Stomach smooth muscle (tissue), 2 donors: ENCODE measurements around the gene LANCL3.
"Not testable (repeated sequence)": the region's sequence is repeated elsewhere in the genome, so short reads cannot be mapped to it uniquely, and the experiment has no call there.

Experiments
- H3K27ac ChIP-seq: one replicate; pipeline ENCODE4 v1.7.0; 2013; ENCODE audit warnings: mild to moderate bottlenecking, low read length, inconsistent platforms
- H3K27me3 ChIP-seq, 2 donors: one replicate each; pipeline ENCODE4 v1.7.0; 2013; ENCODE audit warnings: low read length in 2 of 2; ENCODE audit not compliant: insufficient read depth in 2 of 2, control insufficient read depth in 1 of 2
- H3K36me3 ChIP-seq, 2 donors: one replicate each; pipeline ENCODE4 v1.7.0; 2013; ENCODE audit warnings: low read length in 2 of 2; ENCODE audit not compliant: control insufficient read depth in 2 of 2, insufficient read depth in 2 of 2
- H3K4me1 ChIP-seq: one replicate; pipeline ENCODE4 v1.7.0; 2013; ENCODE audit warnings: low read length; ENCODE audit not compliant: control insufficient read depth, insufficient read depth
- H3K4me3 ChIP-seq, 2 donors: one replicate each; pipeline ENCODE4 v1.7.0; 2013; ENCODE audit warnings: low read length in 2 of 2
- H3K9ac ChIP-seq, 2 donors: one replicate each; pipeline ENCODE4 v1.7.0; 2013; ENCODE audit warnings: low read length in 2 of 2, mild to moderate bottlenecking in 1 of 2
- H3K9me3 ChIP-seq, 2 donors: one replicate each; pipeline ENCODE4 v1.7.0; 2013; ENCODE audit warnings: low read length in 2 of 2; ENCODE audit not compliant: control insufficient read depth in 2 of 2
- donor health status: healthy.
- donor health status: Pancreatic carcinoma.

Gene LANCL3

DNA sequence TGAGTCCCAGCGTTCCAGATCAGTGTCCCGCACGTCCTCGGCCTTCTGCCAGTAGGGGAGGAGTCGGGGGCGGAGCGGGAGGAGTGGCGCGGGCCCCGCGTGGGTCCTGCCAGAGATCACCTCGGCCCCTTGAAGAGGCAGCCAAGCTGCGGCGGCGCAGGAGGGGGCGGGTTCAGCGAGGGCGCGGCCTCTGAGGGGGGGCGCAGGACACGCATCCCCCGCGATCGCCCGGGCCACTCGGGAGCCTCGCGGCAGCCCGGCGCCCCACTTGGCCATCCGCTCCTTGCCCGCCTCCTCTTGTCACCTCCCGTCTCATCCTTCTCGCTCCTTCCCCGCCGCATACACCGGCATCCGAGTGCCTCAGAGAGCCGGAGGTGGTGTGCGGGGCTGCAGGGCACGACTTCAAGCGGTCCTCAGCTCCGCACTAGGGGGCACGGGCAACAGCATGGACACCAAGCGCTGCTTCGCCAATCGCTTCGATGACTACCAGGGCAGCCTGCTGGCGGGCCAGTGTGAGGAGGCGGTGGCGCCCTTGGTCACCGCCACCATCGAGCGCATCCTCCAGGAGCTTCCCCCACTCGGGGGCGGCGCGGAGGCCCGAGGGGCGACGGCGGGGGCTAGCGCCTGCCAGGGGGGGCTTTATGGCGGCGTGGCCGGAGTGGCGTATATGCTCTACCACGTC, at the start of gene LANCL3:
Gene LANCL3, plus strand, starts transcription at position 236 of the 682 bp plus-strand sequence. Its CDS starts 210 bp downstream, at position 446.
- Histone ChIP-seq H3K4me3 (peak within 1 kb of the TSS; percentile 67 to 71), H3K9ac (peak within 1 kb of the TSS; percentile 36 to 44)
- H3K36me3 ChIP-seq, H3K27ac ChIP-seq, H3K4me1 ChIP-seq, H3K9me3 ChIP-seq, H3K27me3 ChIP-seq: not testable (repeated sequence)

GRCh38 chrX:37523673-37524072, 47.8 kb upstream of the LANCL3 start:
- not testable (repeated sequence) for H3K4me1 ChIP-seq, H3K27ac ChIP-seq, H3K27me3 ChIP-seq, H3K9ac ChIP-seq, H3K4me3 ChIP-seq, H3K9me3 ChIP-seq, H3K36me3 ChIP-seq

- Histone ChIP-seq H3K9ac (no peak overlapping the region), H3K9me3 (no peaks in the 10 kb centered on the region), H3K27me3 (peaks cover 0 to 7% of the 10 kb centered on the region in 2 donors), H3K4me3 (no peak overlapping the region), H3K4me1 (no peaks in the 10 kb centered on the region), H3K27ac (no peak overlapping the region), H3K36me3 (no peaks in the 10 kb centered on the region)
Measured at GRCh38 chrX:37541991-37542390, 29.5 kb upstream of the LANCL3 start.

DNA sequence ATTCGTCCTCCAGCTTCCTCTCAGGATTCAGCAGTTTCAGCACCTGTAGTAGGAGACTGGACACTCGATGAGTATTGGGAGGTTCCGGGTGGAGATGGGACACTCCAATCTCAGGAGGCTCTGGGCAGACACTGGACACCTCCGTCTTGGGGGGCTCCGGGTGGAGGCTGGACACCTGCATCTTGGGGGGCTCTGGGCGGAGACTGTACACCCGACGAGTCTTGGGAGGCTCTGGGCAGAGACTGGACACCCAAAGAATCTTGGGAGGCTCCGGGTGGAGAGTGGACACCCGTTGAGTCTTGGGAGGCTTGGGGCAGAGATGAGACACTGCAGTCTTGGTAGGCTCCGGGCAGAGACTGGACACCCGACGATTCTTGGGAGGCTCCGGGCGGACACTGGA, 28.7 kb upstream of the LANCL3 start:
- Histone ChIP-seq H3K36me3 (no peaks in the 10 kb centered on the region), H3K27me3 (peaks cover 0 to 5% of the 10 kb centered on the region in 2 donors), H3K4me1 (no peaks in the 10 kb centered on the region), H3K9ac (no peak overlapping the region), H3K4me3 (no peak overlapping the region), H3K27ac (no peak overlapping the region), H3K9me3 (no peaks in the 10 kb centered on the region)

GRCh38 chrX:37543324-37543723, 28.1 kb upstream of the LANCL3 start:
- Histone ChIP-seq H3K27ac (no peak overlapping the region), H3K4me1 (no peaks in the 10 kb centered on the region), H3K4me3 (no peak overlapping the region), H3K9me3 (no peaks in the 10 kb centered on the region), H3K36me3 (no peaks in the 10 kb centered on the region), H3K27me3 (peaks cover 0 to 5% of the 10 kb centered on the region in 2 donors), H3K9ac (no peak overlapping the region)

DNA sequence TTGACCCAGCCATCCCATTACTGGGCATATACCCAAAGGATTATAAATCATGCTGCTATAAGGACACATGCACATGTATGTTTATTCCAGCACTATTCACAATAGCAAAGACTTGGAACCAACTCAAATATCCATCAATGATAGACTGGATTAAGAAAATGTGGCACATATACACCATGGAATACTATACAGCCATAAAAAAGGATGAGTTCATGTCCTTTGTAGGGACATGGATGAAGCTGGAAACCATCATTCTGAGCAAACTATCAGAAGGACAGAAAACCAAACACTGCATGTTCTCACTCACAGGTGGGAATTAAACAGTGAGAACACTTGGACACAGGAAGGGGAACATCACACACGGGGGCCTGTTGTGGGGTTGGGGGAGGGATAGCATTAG, 26.9 kb upstream of the LANCL3 start:
- H3K4me1 ChIP-seq, H3K9me3 ChIP-seq, H3K9ac ChIP-seq, H3K27ac ChIP-seq, H3K4me3 ChIP-seq, H3K36me3 ChIP-seq, H3K27me3 ChIP-seq: not testable (repeated sequence)

DNA sequence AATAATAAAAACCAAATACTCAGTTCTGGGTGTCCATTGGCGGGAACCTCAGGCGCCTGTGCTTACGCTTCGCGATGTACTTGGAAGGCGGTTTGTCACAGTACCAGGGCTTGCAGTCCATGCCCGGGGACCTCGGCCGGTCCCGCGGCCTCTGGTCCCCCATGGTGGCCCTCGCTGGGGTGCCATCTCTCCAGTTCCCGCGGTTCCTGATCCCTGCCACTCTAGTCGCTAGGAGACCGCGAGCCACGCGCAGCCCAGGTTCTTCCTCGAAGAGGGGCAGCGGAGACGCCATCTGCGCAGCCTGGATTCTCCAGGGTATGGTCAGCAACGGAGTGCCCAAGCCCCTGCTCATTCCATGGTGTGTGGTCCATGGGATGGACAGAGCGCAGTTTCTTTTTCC, 26.4 kb upstream of the LANCL3 start:
- no peak overlapping the region for H3K9ac ChIP-seq
- no peaks in the 10 kb centered on the region for H3K9me3 ChIP-seq
- H3K27ac ChIP-seq: no peak overlapping the region
- no peak overlapping the region for H3K4me3 ChIP-seq
- H3K27me3 ChIP-seq: peaks cover 0 to 5% of the 10 kb centered on the region in 2 donors
- H3K36me3 ChIP-seq: no peaks in the 10 kb centered on the region
- H3K4me1 ChIP-seq: no peaks in the 10 kb centered on the region

DNA sequence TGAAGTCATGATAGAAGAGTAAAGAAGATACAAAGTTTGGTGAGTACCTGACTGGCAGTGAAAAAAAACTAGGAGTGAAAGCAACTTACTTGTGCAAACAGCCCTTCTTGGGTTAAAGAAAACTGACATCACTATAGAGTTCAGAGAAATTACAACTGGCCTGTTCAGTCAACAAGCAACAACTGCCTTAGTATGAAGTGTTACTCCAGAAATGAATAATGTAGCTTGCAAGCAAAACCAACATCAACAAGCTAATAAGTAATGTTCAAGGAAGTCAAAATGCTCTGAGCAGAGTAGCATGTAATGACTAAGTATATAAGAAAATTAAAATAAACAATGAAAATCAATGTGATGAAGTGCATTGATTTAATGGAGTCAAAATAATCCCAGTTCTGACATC, 21.8 kb upstream of the LANCL3 start:
- not testable (repeated sequence) for H3K27me3 ChIP-seq, H3K9ac ChIP-seq, H3K4me3 ChIP-seq, H3K27ac ChIP-seq, H3K36me3 ChIP-seq, H3K4me1 ChIP-seq, H3K9me3 ChIP-seq

- Histone ChIP-seq H3K36me3 (no peaks in the 10 kb centered on the region), H3K4me3 (no peak overlapping the region), H3K27ac (no peak overlapping the region), H3K4me1 (no peaks in the 10 kb centered on the region), H3K9ac (no peak overlapping the region), H3K27me3 (peaks cover 0 to 2% of the 10 kb centered on the region in 2 donors), H3K9me3 (no peaks in the 10 kb centered on the region)
Measured at GRCh38 chrX:37553476-37553875, 18.0 kb upstream of the LANCL3 start.

- not testable (repeated sequence) for H3K9ac ChIP-seq, H3K27me3 ChIP-seq, H3K4me1 ChIP-seq, H3K27ac ChIP-seq, H3K9me3 ChIP-seq, H3K36me3 ChIP-seq, H3K4me3 ChIP-seq
Measured at GRCh38 chrX:37565254-37565653, 6.2 kb upstream of the LANCL3 start.

- not testable (repeated sequence) for H3K4me3 ChIP-seq, H3K36me3 ChIP-seq, H3K9ac ChIP-seq, H3K4me1 ChIP-seq, H3K27ac ChIP-seq, H3K27me3 ChIP-seq, H3K9me3 ChIP-seq
Measured at GRCh38 chrX:37570349-37570748, 1.1 kb upstream of the LANCL3 start.
